Measurements from ENCODE around the gene NHERF1. TPM values are rescaled to one million over a fixed set of nuclear protein-coding genes. Genes with fewer than 3 reads are reported as not detected.

The NHERF1 gene
- total and polyA plus RNA-seq, 2 of the 13 experiments (the other 11 are each of a cell fraction or from before 2014, with no cell fraction given), result 169 to 269 TPM

DNA sequence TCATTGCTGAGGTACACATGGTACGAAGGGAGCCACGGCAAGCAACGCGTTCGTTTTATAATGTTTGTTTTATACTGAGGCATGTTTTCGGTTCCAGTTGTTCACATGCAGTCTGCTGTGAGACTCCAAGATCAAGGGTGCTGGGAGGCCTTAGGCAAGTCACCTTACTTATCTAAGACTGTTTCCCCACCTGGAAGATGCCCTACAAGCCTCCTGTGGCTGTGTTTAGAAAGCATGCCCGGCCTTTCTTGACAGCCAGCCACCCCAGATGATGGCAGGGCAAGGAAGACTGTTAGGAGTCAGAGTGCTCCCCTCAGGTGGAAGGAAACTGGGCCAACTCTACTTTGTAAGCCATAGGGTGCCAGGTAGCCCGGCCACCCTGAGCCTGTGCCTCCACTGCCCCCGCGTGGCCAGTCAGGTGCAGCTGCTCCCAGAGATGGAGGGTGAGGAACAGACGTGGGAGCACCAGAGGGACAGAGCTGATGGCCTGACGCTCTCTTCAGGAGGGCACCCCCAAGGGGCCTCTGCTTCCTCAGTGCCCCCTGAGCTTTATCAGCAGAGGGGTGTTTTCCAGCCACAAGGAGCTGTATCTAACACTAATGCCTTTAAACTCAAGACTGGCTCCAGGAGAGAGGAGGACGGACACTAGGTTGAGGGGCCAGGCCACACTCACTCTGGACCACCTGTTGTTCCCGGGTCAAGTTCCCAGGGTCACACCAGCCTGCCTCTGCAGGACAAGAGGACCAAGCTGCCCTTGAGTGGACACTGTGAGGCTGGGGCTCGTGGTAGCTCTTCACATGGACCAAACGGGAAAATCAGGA is 22.3 kb downstream of the NHERF1 start (continued):
- TF ChIP-seq ZFAT (CRISPR knock-in tag; conservative IDR thresholded peaks at IDR 0.05), result no peak
- TF ChIP-seq SMARCC2 (IDR thresholded peaks at IDR 0.05), result no peak
- no peak for TF ChIP-seq RARG (CRISPR knock-in tag; IDR thresholded peaks at IDR 0.05; ENCODE audit: low read depth)
- TF ChIP-seq, protein P1, sequence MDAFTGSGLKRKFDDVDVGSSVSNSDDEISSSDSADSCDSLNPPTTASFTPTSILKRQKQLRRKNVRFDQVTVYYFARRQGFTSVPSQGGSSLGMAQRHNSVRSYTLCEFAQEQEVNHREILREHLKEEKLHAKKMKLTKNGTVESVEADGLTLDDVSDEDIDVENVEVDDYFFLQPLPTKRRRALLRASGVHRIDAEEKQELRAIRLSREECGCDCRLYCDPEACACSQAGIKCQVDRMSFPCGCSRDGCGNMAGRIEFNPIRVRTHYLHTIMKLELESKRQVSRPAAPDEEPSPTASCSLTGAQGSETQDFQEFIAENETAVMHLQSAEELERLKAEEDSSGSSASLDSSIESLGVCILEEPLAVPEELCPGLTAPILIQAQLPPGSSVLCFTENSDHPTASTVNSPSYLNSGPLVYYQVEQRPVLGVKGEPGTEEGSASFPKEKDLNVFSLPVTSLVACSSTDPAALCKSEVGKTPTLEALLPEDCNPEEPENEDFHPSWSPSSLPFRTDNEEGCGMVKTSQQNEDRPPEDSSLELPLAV (CRISPR knock-in tag; conservative IDR thresholded peaks at IDR 0.05; ENCODE audit: low read depth), result no peak
- TF ChIP-seq ATF7-NPFF (CRISPR knock-in tag; IDR thresholded peaks at IDR 0.05; ENCODE audit: low read depth), result no peak
- TF ChIP-seq, protein P2, sequence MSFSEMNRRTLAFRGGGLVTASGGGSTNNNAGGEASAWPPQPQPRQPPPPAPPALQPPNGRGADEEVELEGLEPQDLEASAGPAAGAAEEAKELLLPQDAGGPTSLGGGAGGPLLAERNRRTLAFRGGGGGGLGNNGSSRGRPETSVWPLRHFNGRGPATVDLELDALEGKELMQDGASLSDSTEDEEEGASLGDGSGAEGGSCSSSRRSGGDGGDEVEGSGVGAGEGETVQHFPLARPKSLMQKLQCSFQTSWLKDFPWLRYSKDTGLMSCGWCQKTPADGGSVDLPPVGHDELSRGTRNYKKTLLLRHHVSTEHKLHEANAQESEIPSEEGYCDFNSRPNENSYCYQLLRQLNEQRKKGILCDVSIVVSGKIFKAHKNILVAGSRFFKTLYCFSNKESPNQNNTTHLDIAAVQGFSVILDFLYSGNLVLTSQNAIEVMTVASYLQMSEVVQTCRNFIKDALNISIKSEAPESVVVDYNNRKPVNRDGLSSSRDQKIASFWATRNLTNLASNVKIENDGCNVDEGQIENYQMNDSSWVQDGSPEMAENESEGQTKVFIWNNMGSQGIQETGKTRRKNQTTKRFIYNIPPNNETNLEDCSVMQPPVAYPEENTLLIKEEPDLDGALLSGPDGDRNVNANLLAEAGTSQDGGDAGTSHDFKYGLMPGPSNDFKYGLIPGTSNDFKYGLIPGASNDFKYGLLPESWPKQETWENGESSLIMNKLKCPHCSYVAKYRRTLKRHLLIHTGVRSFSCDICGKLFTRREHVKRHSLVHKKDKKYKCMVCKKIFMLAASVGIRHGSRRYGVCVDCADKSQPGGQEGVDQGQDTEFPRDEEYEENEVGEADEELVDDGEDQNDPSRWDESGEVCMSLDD (CRISPR knock-in tag; IDR thresholded peaks at IDR 0.05; ENCODE audit: borderline replicate concordance), result no peak
- TF ChIP-seq, protein P3, sequence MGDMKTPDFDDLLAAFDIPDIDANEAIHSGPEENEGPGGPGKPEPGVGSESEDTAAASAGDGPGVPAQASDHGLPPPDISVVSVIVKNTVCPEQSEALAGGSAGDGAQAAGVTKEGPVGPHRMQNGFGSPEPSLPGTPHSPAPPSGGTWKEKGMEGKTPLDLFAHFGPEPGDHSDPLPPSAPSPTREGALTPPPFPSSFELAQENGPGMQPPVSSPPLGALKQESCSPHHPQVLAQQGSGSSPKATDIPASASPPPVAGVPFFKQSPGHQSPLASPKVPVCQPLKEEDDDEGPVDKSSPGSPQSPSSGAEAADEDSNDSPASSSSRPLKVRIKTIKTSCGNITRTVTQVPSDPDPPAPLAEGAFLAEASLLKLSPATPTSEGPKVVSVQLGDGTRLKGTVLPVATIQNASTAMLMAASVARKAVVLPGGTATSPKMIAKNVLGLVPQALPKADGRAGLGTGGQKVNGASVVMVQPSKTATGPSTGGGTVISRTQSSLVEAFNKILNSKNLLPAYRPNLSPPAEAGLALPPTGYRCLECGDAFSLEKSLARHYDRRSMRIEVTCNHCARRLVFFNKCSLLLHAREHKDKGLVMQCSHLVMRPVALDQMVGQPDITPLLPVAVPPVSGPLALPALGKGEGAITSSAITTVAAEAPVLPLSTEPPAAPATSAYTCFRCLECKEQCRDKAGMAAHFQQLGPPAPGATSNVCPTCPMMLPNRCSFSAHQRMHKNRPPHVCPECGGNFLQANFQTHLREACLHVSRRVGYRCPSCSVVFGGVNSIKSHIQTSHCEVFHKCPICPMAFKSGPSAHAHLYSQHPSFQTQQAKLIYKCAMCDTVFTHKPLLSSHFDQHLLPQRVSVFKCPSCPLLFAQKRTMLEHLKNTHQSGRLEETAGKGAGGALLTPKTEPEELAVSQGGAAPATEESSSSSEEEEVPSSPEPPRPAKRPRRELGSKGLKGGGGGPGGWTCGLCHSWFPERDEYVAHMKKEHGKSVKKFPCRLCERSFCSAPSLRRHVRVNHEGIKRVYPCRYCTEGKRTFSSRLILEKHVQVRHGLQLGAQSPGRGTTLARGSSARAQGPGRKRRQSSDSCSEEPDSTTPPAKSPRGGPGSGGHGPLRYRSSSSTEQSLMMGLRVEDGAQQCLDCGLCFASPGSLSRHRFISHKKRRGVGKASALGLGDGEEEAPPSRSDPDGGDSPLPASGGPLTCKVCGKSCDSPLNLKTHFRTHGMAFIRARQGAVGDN (CRISPR knock-in tag; IDR thresholded peaks at IDR 0.05), result peak; percentile 78
- peak; percentile 11; the same call in 1 of the 2 replicates for TF ChIP-seq ZBTB38 (CRISPR knock-in tag; IDR thresholded peaks at IDR 0.05)
- TF ChIP-seq MAFF (IDR thresholded peaks at IDR 0.05; ENCODE audit: low read depth, low read length), result no peak
- TF ChIP-seq MYC (CRISPR knock-in tag; IDR thresholded peaks at IDR 0.05; ENCODE audit: borderline replicate concordance), result no peak
- peak; percentile 82; the same call in 1 of the 2 replicates for TF ChIP-seq IRF2 (CRISPR knock-in tag; IDR thresholded peaks at IDR 0.05)
- no peak for TF ChIP-seq ZSCAN20 (CRISPR knock-in tag; IDR thresholded peaks at IDR 0.05; ENCODE audit: borderline replicate concordance)
- no peak for TF ChIP-seq HNF4G (IDR thresholded peaks at IDR 0.05; ENCODE audit: borderline replicate concordance, low read depth, low read length)
- no peak for TF ChIP-seq HNF4G (CRISPR knock-in tag; IDR thresholded peaks at IDR 0.05; ENCODE audit: borderline replicate concordance, low read depth)
- TF ChIP-seq KLF11 (CRISPR knock-in tag; IDR thresholded peaks at IDR 0.05), result peak; percentile 60
- no peak for TF ChIP-seq ZNF709 (CRISPR knock-in tag; IDR thresholded peaks at IDR 0.05)
- TF ChIP-seq SP4 (CRISPR knock-in tag; IDR thresholded peaks at IDR 0.05), result peak; percentile 61; the same call in 1 of the 2 replicates
- TF ChIP-seq, protein P4, sequence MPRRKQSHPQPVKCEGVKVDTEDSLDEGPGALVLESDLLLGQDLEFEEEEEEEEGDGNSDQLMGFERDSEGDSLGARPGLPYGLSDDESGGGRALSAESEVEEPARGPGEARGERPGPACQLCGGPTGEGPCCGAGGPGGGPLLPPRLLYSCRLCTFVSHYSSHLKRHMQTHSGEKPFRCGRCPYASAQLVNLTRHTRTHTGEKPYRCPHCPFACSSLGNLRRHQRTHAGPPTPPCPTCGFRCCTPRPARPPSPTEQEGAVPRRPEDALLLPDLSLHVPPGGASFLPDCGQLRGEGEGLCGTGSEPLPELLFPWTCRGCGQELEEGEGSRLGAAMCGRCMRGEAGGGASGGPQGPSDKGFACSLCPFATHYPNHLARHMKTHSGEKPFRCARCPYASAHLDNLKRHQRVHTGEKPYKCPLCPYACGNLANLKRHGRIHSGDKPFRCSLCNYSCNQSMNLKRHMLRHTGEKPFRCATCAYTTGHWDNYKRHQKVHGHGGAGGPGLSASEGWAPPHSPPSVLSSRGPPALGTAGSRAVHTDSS (CRISPR knock-in tag; conservative IDR thresholded peaks at IDR 0.05), result no peak
- TF ChIP-seq ZNF24 (IDR thresholded peaks at IDR 0.05), result no peak
- TF ChIP-seq KAT7 (CRISPR knock-in tag; IDR thresholded peaks at IDR 0.05; ENCODE audit: borderline replicate concordance), result no peak
